ENCODE measurements around the gene BUD13. TPM values are rescaled to one million over a fixed set of nuclear protein-coding genes. Genes with fewer than 3 reads are reported as not detected.

The BUD13 gene
- total RNA-seq, 1 experiment from 2014 or later: 30.0 TPM

GRCh38 chr11:116786966-116787365 is 14.2 kb upstream of the BUD13 start:
- BruUV-seq (replicated peaks): TSS peak; percentile 77
- peaks cover 15% of the 10 kb centered on the region for H3K4me1 ChIP-seq (ENCODE audit: control insufficient read depth, insufficient read depth, low read length)
- CTCF ChIA-PET: interaction anchor here (1.0 kb wide), 1 partner anchor 49 kb away, joined by 4 read pairs; no protein-coding TSS in a partner anchor
- H3K36me3 ChIP-seq (ENCODE audit: control insufficient read depth, insufficient read depth, low read length): peaks cover 53% of the 10 kb centered on the region
- H3K27me3 ChIP-seq (ENCODE audit: control insufficient read depth, insufficient read depth, low read length): no peaks in the 10 kb centered on the region
- in situ Hi-C loops (cut with HindIII; ENCODE audit: low pct_unique_long_range_greater_than_20kb, low sequenced_read_pairs): loop anchor here (10.0 kb wide), 1 partner anchor 218 kb away; no protein-coding TSS in a partner anchor
- no peaks in the 10 kb centered on the region for H3K9me3 ChIP-seq (ENCODE audit: control insufficient read depth, insufficient read depth, low read depth, low read length)
- ATAC-seq (no peak), DNase-seq (ENCODE audit: low read depth, low spot score) (no peak)
- POLR2A ChIA-PET: interaction anchor here (0.6 to 1.1 kb wide), 2 partner anchors 14 to 48 kb away, joined by 3 to 9 read pairs; partner anchors contain the start of gene BUD13
- peak overlapping the region; percentile 95 for H3K27ac ChIP-seq (ENCODE audit: low read length)
- TF ChIP-seq POLR2AphosphoS5 (IDR thresholded peaks at IDR 0.05; ENCODE audit: low read depth, low read length) (no peak), TCF7L2 (IDR thresholded peaks at IDR 0.05; ENCODE audit: low read depth, low read length) (no peak), SIN3A (IDR thresholded peaks at IDR 0.05; ENCODE audit: borderline replicate concordance, insufficient read depth, low read depth, low read length) (no peak), REST (IDR thresholded peaks at IDR 0.05; ENCODE audit: insufficient read depth in 1 of 2, low read depth in 2 of 2, low read length in 1 of 2) (no peak)
- TF ChIP-seq, protein P1, sequence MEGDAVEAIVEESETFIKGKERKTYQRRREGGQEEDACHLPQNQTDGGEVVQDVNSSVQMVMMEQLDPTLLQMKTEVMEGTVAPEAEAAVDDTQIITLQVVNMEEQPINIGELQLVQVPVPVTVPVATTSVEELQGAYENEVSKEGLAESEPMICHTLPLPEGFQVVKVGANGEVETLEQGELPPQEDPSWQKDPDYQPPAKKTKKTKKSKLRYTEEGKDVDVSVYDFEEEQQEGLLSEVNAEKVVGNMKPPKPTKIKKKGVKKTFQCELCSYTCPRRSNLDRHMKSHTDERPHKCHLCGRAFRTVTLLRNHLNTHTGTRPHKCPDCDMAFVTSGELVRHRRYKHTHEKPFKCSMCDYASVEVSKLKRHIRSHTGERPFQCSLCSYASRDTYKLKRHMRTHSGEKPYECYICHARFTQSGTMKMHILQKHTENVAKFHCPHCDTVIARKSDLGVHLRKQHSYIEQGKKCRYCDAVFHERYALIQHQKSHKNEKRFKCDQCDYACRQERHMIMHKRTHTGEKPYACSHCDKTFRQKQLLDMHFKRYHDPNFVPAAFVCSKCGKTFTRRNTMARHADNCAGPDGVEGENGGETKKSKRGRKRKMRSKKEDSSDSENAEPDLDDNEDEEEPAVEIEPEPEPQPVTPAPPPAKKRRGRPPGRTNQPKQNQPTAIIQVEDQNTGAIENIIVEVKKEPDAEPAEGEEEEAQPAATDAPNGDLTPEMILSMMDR (IDR thresholded peaks at IDR 0.05): no peak
- intact Hi-C loops (cut with micrococcal nuclease; ENCODE audit: unreplicated experiment): no loop called here
- H3K4me3 ChIP-seq (ENCODE audit: low read depth in 2 of 2, low read length in 2 of 2): peak overlapping the region; percentile 86 to 97

- Histone ChIP-seq H3K9me3 (ENCODE audit: control insufficient read depth, insufficient read depth, low read depth, low read length) (no peaks in the 10 kb centered on the region), H3K4me1 (ENCODE audit: control insufficient read depth, insufficient read depth, low read length) (peaks cover 15% of the 10 kb centered on the region), H3K27ac (ENCODE audit: low read length) (no peak overlapping the region; the same call in 1 of the 2 replicates), H3K27me3 (ENCODE audit: control insufficient read depth, insufficient read depth, low read length) (no peaks in the 10 kb centered on the region), H3K36me3 (ENCODE audit: control insufficient read depth, insufficient read depth, low read length) (peaks cover 56% of the 10 kb centered on the region), H3K4me3 (ENCODE audit: low read depth in 2 of 2, low read length in 2 of 2) (peak overlapping the region in 1 of 2 experiments; percentile 86; a peak in 2 of 4 replicates)
- ChIA-PET CTCF (interaction anchor here (0.6 kb wide), 1 partner anchor 357 kb away, joined by 3 read pairs; no protein-coding TSS in a partner anchor), POLR2A (interaction anchor here (1.1 kb wide), 1 partner anchor 14 kb away, joined by 3 read pairs; the partner anchor contains the start of gene BUD13)
- BruUV-seq (replicated peaks): no TSS peak
- DNase-seq (ENCODE audit: low read depth, low spot score): no peak
- in situ Hi-C loops (cut with HindIII; ENCODE audit: low pct_unique_long_range_greater_than_20kb, low sequenced_read_pairs) (loop anchor here (10.0 kb wide), 1 partner anchor 218 kb away; no protein-coding TSS in a partner anchor), intact Hi-C loops (cut with micrococcal nuclease; ENCODE audit: unreplicated experiment) (no loop called here)
- ATAC-seq: no peak
- TF ChIP-seq TCF7L2 (IDR thresholded peaks at IDR 0.05; ENCODE audit: low read depth, low read length): no peak
- no peak for TF ChIP-seq POLR2AphosphoS5 (IDR thresholded peaks at IDR 0.05; ENCODE audit: low read depth, low read length)
- TF ChIP-seq, protein P1 (IDR thresholded peaks at IDR 0.05): no peak
- no peak for TF ChIP-seq REST (IDR thresholded peaks at IDR 0.05; ENCODE audit: insufficient read depth in 1 of 2, low read depth in 2 of 2, low read length in 1 of 2)
- no peak for TF ChIP-seq SIN3A (IDR thresholded peaks at IDR 0.05; ENCODE audit: borderline replicate concordance, insufficient read depth, low read depth, low read length)
Measured at GRCh38 chr11:116786326-116786725, 13.5 kb upstream of the BUD13 start.
